Chondrocyte (in vitro differentiated cells): ENCODE results near the gene F11R. TPM values are rescaled to one million over a fixed set of nuclear protein-coding genes. Genes with fewer than 3 reads are reported as not detected.

ENCODE experiments used
- DNase-seq: peaks from one replicate; pipeline ENCODE4 v3.0.0; 2021; ENCODE audit warnings: mixed read lengths, low spot score
- H3K27ac Mint-ChIP-seq: one replicate; pipeline ENCODE4 v1.8.0; 2021; ENCODE audit warnings: mild to moderate bottlenecking, moderate library complexity, mixed read lengths; ENCODE audit not compliant: unreplicated experiment
- H3K27me3 Mint-ChIP-seq: 2 replicates; pipeline ENCODE4 v1.8.0; 2021; ENCODE audit warnings: low read depth, mixed read lengths
- H3K36me3 Mint-ChIP-seq: 2 replicates; pipeline ENCODE4 v1.8.0; 2021; ENCODE audit warnings: low read depth, mixed read lengths
- H3K4me1 Mint-ChIP-seq: 2 replicates; pipeline ENCODE4 v1.8.0; 2021; ENCODE audit warnings: low read depth, mild to moderate bottlenecking, mixed read lengths
- H3K4me3 Mint-ChIP-seq: one replicate; pipeline ENCODE4 v1.8.0; 2021; ENCODE audit warnings: mild to moderate bottlenecking, moderate library complexity, mixed read lengths; ENCODE audit not compliant: unreplicated experiment
- H3K9me3 Mint-ChIP-seq: 2 replicates; pipeline ENCODE4 v1.8.0; 2021; ENCODE audit warnings: low read depth, mixed read lengths
- CTCF ChIP-seq: fragments of 200-600 bp; sonication (generic); IDR thresholded peaks from 2 replicates; pipeline ENCODE4 v1.5.0; 2021; ENCODE audit warnings: antibody characterized with exemption, mild to moderate bottlenecking, moderate library complexity
- total RNA-seq: library from RNA; stranded (reverse); gene quantifications from 3 replicates; pipeline ENCODE4 v1.2.1, GENCODE V29; 2021

F11R gene
- total RNA-seq, 1 donor from 2014 or later = 0.90 TPM

GRCh38 chr1:161009602-161010211 lies 11.2 kb downstream of the F11R start:
- no peaks in the 10 kb centered on the region for H3K27me3 Mint-ChIP-seq
- H3K36me3 Mint-ChIP-seq = no peaks in the 10 kb centered on the region
- DNase-seq = no peak
- no peak overlapping the region for H3K27ac Mint-ChIP-seq
- no peaks in the 10 kb centered on the region for H3K9me3 Mint-ChIP-seq
- no peaks in the 10 kb centered on the region for H3K4me1 Mint-ChIP-seq
- no peak for TF ChIP-seq CTCF
- H3K4me3 Mint-ChIP-seq = no peak overlapping the region

GRCh38 chr1:161008869-161009510 lies 12.0 kb downstream of the F11R start:
- no peak for DNase-seq
- Mint-ChIP-seq H3K9me3 (no peaks in the 10 kb centered on the region), H3K27me3 (no peaks in the 10 kb centered on the region), H3K4me3 (no peak overlapping the region), H3K4me1 (no peaks in the 10 kb centered on the region), H3K27ac (no peak overlapping the region), H3K36me3 (no peaks in the 10 kb centered on the region)
- TF ChIP-seq CTCF = no peak

GRCh38 chr1:161007369-161007768 lies 13.6 kb downstream of the F11R start:
- no peaks in the 10 kb centered on the region for H3K27me3 Mint-ChIP-seq
- H3K36me3 Mint-ChIP-seq = no peaks in the 10 kb centered on the region
- no peaks in the 10 kb centered on the region for H3K9me3 Mint-ChIP-seq
- H3K27ac Mint-ChIP-seq = no peak overlapping the region
- H3K4me3 Mint-ChIP-seq = no peak overlapping the region
- no peaks in the 10 kb centered on the region for H3K4me1 Mint-ChIP-seq
- DNase-seq = no peak
- TF ChIP-seq CTCF = no peak

DNA sequence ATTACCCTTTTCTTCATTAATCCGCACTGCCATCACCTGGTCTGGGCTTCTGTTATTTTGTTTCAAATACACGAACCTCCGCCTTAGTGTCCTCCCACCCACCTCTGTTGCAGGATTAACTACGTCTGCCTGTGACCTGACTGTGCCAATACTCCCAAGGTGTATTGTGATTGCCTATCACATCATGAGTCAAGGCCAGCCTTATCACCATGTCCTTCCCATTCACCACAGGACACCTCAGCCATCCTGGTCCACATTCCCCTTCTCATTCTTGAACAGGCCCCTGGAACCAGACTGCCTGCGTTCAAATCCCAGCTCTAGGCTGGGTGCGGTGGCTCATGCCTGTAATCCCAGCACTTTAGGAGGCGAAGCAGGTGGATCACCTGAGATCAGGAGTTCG lies 14.4 kb downstream of the F11R start:
- H3K27me3 Mint-ChIP-seq = no peaks in the 10 kb centered on the region
- no peak for TF ChIP-seq CTCF
- H3K4me1 Mint-ChIP-seq = no peaks in the 10 kb centered on the region
- no peak overlapping the region for H3K4me3 Mint-ChIP-seq
- no peak overlapping the region for H3K27ac Mint-ChIP-seq
- H3K9me3 Mint-ChIP-seq = no peaks in the 10 kb centered on the region
- H3K36me3 Mint-ChIP-seq = no peaks in the 10 kb centered on the region
- DNase-seq = no peak

- TF ChIP-seq CTCF = no peak
- H3K36me3 Mint-ChIP-seq = no peaks in the 10 kb centered on the region
- H3K27ac Mint-ChIP-seq = no peak overlapping the region
Observed at GRCh38 chr1:161001525-161001924, 19.4 kb downstream of the F11R start.

More at GRCh38 chr1:161001525-161001924, 19.4 kb downstream of the F11R start:
- Mint-ChIP-seq H3K4me1 (no peaks in the 10 kb centered on the region), H3K9me3 (no peaks in the 10 kb centered on the region), H3K27me3 (no peaks in the 10 kb centered on the region), H3K4me3 (no peak overlapping the region)
- DNase-seq = no peak
